Panc1 (cell line): ENCODE results near the gene PTPRH. TPM values are rescaled to one million over a fixed set of nuclear protein-coding genes. Genes with fewer than 3 reads are reported as not detected.
"Not testable (repeated sequence)": the region's sequence is repeated elsewhere in the genome, so short reads cannot be mapped to it uniquely, and the experiment has no call there.

ENCODE experiments used
- ATAC-seq: fragments of 200-7000 bp; cut with Tn5 transposase; 2 replicates; pipeline ENCODE4 v1.9.1; 2020; ENCODE audit warnings: mild to moderate bottlenecking, moderate library complexity
- BruUV-seq: library from RNA; stranded (reverse); fragments of 400-500 nt; replicated peaks from 2 replicates; lab custom pipeline; 2021; lab: Mats Ljungman, UMichigan
- CTCF ChIA-PET: fragments of 300-600 bp; sonication (Branson Sonifier 250); formaldehyde crosslinking; loops from one replicate; lab custom pipeline; 2022; ENCODE audit warnings: antibody characterized with exemption; lab: Charles Lee
- POLR2A ChIA-PET: fragments of 300-600 bp; sonication (Branson Sonifier 250); formaldehyde crosslinking; loops from one replicate; lab custom pipeline; 2022; ENCODE audit warnings: antibody characterized with exemption; lab: Charles Lee
- DNase-seq: peaks from one replicate; pipeline ENCODE4 v3.0.0-alpha.2; 2010; ENCODE audit warnings: low read depth, low spot score
- H3K27ac ChIP-seq: 2 replicates; pipeline ENCODE4 v1.5.1; 2011; ENCODE audit warnings: mild to moderate bottlenecking, low read length, inconsistent platforms
- H3K27me3 ChIP-seq: fragments of 200-500 bp; sonication (Bioruptor generic); 2 replicates; pipeline ENCODE4 v1.6.0; 2014; ENCODE audit warnings: low read length, inconsistent platforms; ENCODE audit not compliant: control insufficient read depth, insufficient read depth
- H3K36me3 ChIP-seq: fragments of 200-500 bp; sonication (Bioruptor generic); 2 replicates; pipeline ENCODE4 v1.5.1; 2014; ENCODE audit warnings: inconsistent platforms, mild to moderate bottlenecking, low read length, moderate library complexity; ENCODE audit not compliant: control insufficient read depth, insufficient read depth
- H3K4me1 ChIP-seq: 2 replicates; pipeline ENCODE4 v1.5.1; 2011; ENCODE audit warnings: inconsistent platforms, mild to moderate bottlenecking, low read length, moderate library complexity; ENCODE audit not compliant: control insufficient read depth, insufficient read depth
- H3K4me3 ChIP-seq, 2 experiments: 2 replicates each; pipeline ENCODE4 v1.5.1; 2011 to 2012; ENCODE audit warnings: low read depth in 2 of 2, low read length in 2 of 2, mild to moderate bottlenecking in 2 of 2, inconsistent platforms in 1 of 2, moderate library complexity in 1 of 2
- H3K9me3 ChIP-seq: fragments of 200-500 bp; sonication (Bioruptor generic); 2 replicates; pipeline ENCODE4 v1.5.1; 2014; ENCODE audit warnings: low read depth, mild to moderate bottlenecking, inconsistent platforms, low read length, moderate library complexity; ENCODE audit not compliant: control insufficient read depth, insufficient read depth
- CTCF ChIP-seq: fragments of 450-650 bp; IDR thresholded peaks from 2 replicates; pipeline ENCODE4 v1.5.1; 2017; ENCODE audit warnings: mild to moderate bottlenecking
- POLR2AphosphoS5 ChIP-seq: IDR thresholded peaks from 2 replicates; pipeline ENCODE4 v1.6.1; 2012; ENCODE audit warnings: mild to moderate bottlenecking, low read depth, low read length, moderate library complexity
- REST ChIP-seq, 2 experiments: IDR thresholded peaks; 2 replicates each; pipeline ENCODE4 v1.6.1; 2011 to 2012; ENCODE audit warnings: low read depth in 2 of 2, control low read depth in 1 of 2, low read length in 1 of 2, mild to moderate bottlenecking in 1 of 2, moderate library complexity in 1 of 2; ENCODE audit not compliant: insufficient read depth in 1 of 2
- SIN3A ChIP-seq: IDR thresholded peaks from 2 replicates; pipeline ENCODE4 v1.6.1; 2012; ENCODE audit warnings: low read depth, mild to moderate bottlenecking, low read length, moderate library complexity, borderline replicate concordance; ENCODE audit not compliant: insufficient read depth
- TCF7L2 ChIP-seq: IDR thresholded peaks from 2 replicates; pipeline ENCODE4 v1.6.1; 2011; ENCODE audit warnings: mild to moderate bottlenecking, low read depth, low read length, inconsistent platforms
- in situ Hi-C: cut with HindIII; loops from 2 replicates; pipeline ENCODE4 v1.10.0; 2016; ENCODE audit warnings: low sequenced_read_pairs, low pct_unique_long_range_greater_than_20kb
- intact Hi-C: fragments of 100-400 bp; cut with micrococcal nuclease; formaldehyde crosslinking; loops from one replicate; pipeline ENCODE4 v1.10.0; 2022; ENCODE audit not compliant: unreplicated experiment
- total RNA-seq: library from RNA; stranded (reverse); gene quantifications from one replicate; pipeline ENCODE4 v1.2.1, GENCODE V29; 2021; ENCODE audit not compliant: unreplicated experiment

The PTPRH gene
- total RNA-seq, 1 experiment from 2014 or later = 42.8 TPM

DNA sequence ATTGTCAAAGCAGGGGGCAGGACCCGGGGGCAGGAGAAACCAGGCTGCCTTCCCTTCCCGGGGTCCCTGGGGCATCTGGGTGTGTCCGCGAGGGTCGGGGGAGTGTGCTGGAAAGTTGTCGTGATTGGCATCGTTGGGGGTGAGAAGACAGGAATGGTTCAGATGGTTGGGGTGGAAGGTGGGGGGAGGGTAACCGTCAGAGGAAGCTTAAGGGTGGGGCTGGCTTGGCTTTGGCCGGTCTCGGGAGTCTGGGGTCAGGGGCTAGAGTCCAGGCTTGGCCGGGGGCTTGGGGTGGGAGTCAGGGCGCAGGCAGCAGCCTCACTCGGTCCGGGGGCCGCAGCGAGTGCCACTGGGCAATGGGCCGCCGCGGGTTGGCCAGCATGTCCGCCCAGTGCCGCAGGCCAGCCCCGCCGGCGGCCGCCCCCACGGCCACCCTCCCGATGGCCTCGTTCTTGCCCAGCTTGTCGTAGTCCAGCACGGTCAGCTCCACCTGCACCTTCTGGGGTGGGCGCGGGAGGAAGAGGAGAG lies 36.1 kb downstream of the PTPRH start:
- no TSS peak for BruUV-seq
- in situ Hi-C loops = no loop called here
- H3K36me3 ChIP-seq = no peaks in the 10 kb centered on the region
- ChIA-PET CTCF (interaction anchor here (1.0 kb wide), 1 partner anchor 14 kb away, joined by 22 read pairs; no protein-coding TSS in a partner anchor), POLR2A (interaction anchor here (0.5 to 0.7 kb wide), 3 partner anchors 9 to 36 kb away, joined by 3 to 11 read pairs (median 5); partner anchors contain the start of gene PTPRH)
- H3K4me1 ChIP-seq = peaks cover 8% of the 10 kb centered on the region; the same call in 1 of the 2 replicates
- peak overlapping the region; percentile 61 to 79 for H3K4me3 ChIP-seq
- H3K9me3 ChIP-seq = no peaks in the 10 kb centered on the region
- no peak; the same call in 1 of the 2 replicates for ATAC-seq
- DNase-seq = no peak
- intact Hi-C loops = no loop called here
- no peaks in the 10 kb centered on the region for H3K27me3 ChIP-seq
- no peak for TF ChIP-seq TCF7L2
- no peak for TF ChIP-seq POLR2AphosphoS5
- TF ChIP-seq SIN3A = no peak
- TF ChIP-seq CTCF = no peak
- TF ChIP-seq REST (IDR thresholded peaks at IDR 0.05; ENCODE audit: insufficient read depth in 1 of 2, low read depth in 2 of 2, low read length in 1 of 2) = no peak
- peak overlapping the region; percentile 80 for H3K27ac ChIP-seq

DNA sequence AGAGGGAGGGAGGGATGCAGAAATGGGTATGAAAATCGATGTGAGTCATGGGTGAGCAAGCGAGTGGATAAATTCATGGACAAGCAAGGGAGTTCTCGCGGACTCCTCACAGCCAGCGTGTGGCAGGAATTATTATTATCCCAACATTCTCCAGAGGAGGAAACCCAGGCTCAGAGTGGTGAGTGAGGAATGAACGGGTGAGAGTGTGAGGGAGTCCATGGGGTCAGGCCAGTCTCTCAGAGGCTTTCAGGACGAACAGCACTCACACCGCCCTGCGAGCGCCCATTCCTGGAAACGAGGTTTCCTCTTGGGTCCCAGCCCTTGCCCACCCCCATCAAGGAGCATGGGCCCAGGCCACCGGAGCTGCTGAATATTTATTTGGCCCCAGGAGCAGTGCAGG lies 36.6 kb downstream of the PTPRH start:
- BruUV-seq = no TSS peak
- TF ChIP-seq POLR2AphosphoS5 (no peak), SIN3A (no peak), CTCF (no peak), REST (IDR thresholded peaks at IDR 0.05; ENCODE audit: insufficient read depth in 1 of 2, low read depth in 2 of 2, low read length in 1 of 2) (no peak), TCF7L2 (no peak)
- Histone ChIP-seq H3K27ac (peak overlapping the region; percentile 80), H3K36me3 (no peaks in the 10 kb centered on the region), H3K4me1 (peaks cover 8% of the 10 kb centered on the region; the same call in 1 of the 2 replicates), H3K27me3 (no peaks in the 10 kb centered on the region), H3K4me3 (peak overlapping the region; percentile 61 to 79), H3K9me3 (no peaks in the 10 kb centered on the region)
- no peak for ATAC-seq
- intact Hi-C loops = no loop called here
- in situ Hi-C loops = no loop called here
- CTCF ChIA-PET = interaction anchor here (1.0 kb wide), 1 partner anchor 13 kb away, joined by 22 read pairs; no protein-coding TSS in a partner anchor
- no peak for DNase-seq
- POLR2A ChIA-PET = interaction anchor here (0.5 to 0.7 kb wide), 2 partner anchors 8 to 29 kb away, joined by 5 to 11 read pairs; no protein-coding TSS in a partner anchor

GRCh38 chr19:55172318-55172717 lies 37.0 kb downstream of the PTPRH start:
- intact Hi-C loops, ATAC-seq, CTCF ChIA-PET, H3K27me3 ChIP-seq, in situ Hi-C loops, DNase-seq, H3K36me3 ChIP-seq, POLR2A ChIA-PET, BruUV-seq, H3K9me3 ChIP-seq, H3K4me1 ChIP-seq: not testable (repeated sequence)
- Histone ChIP-seq H3K27ac (peak overlapping the region; percentile 29; the same call in 1 of the 2 replicates), H3K4me3 (peak overlapping the region in 1 of 2 experiments; percentile 79; a peak in 2 of 4 replicates)
